Motor neuron (in vitro differentiated cells): ENCODE results near the gene CEP68. TPM values are rescaled to one million over a fixed set of nuclear protein-coding genes. Genes with fewer than 3 reads are reported as not detected.

Experiments used
- ATAC-seq, 8 experiments: fragments of 200-7000 bp; cut with Tn5 transposase; replicated peaks in 6 of 8; 2 replicates each; pipeline ENCODE4 v1.8.0; 2021; ENCODE audit warnings: mild to moderate bottlenecking in 8 of 8, moderate library complexity in 8 of 8
- H3K27ac ChIP-seq, 2 donors: fragments of 250-450 bp; sonication (Bioruptor Pico); 2 replicates each; pipeline ENCODE4 v1.9.0; 2021; ENCODE audit warnings: antibody characterized with exemption in 2 of 2, mild to moderate bottlenecking in 2 of 2, moderate library complexity in 1 of 2
- H3K4me1 ChIP-seq, 2 donors: fragments of 250-450 bp; sonication (Bioruptor Pico); replicated peaks in 1 of 2; 2 replicates each; pipeline ENCODE4 v1.6.1; 2021; ENCODE audit warnings: antibody characterized with exemption in 2 of 2, mild to moderate bottlenecking in 2 of 2, moderate library complexity in 1 of 2
- H3K4me3 ChIP-seq, 5 donors: fragments of 250-450 bp; sonication (Bioruptor Pico); 2 replicates each; pipeline ENCODE4 v1.9.0; 2021; ENCODE audit warnings: antibody characterized with exemption in 5 of 5, mild to moderate bottlenecking in 5 of 5, moderate library complexity in 4 of 5
- WGBS, 10 experiments: fragments of 450-650 bp; shearing (Covaris generic); methylation state at CpG; one replicate each; pipeline ENCODE4 v1.0.0; 2022; 5-methylcytosine and 5-hydroxymethylcytosine counted together
- in situ Hi-C, 9 experiments: fragments of 400-800 bp; cut with MboI; loops; one replicate each; pipeline ENCODE4 v1.15.0; 2021; ENCODE audit warnings: low sequenced_read_pairs in 9 of 9, low pct_unique_long_range_greater_than_20kb in 2 of 9; ENCODE audit not compliant: unreplicated experiment in 9 of 9
- total RNA-seq, 8 experiments: library from RNA; unstranded; fragments of 300-600 nt; gene quantifications; 2 replicates each; pipeline versions ENCODE4 v1.2.3 to v1.2.4, GENCODE V29; 2022

The CEP68 gene
- total RNA-seq, 8 experiments from 2014 or later = 6.6 to 26.1 (median 16.4) TPM

GRCh38 chr2:65085148-65085547 lies 28.9 kb downstream of the CEP68 start:
- in situ Hi-C loops = no loop called here
- Histone ChIP-seq H3K27ac (no peak overlapping the region), H3K4me3 (no peak overlapping the region), H3K4me1 (no peaks in the 10 kb centered on the region)
- ATAC-seq = no peak
- WGBS, 10 experiments = 100% methylated on average over 2 of the region's 3 CpGs; no CpG with 5 or more reads in 9 of the 10 experiments

DNA sequence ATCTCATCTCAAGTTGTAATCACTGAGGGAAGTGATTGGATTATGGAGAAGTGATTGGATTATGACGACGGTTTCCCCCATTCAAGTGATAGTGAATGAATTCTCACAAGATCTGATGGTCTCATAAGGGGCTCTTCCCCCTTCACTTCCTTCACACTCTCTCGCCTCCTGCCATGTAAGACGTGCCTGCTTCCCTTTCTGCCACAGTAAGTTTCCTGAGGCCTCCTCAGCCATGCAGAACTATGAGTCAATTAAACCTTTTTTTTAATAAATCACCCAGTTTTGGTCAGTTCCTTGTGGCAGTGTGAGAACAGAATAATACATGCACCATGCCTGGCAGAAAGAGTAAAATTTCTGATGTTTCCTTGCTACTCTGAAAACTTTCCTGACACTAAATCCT lies 36.6 kb downstream of the CEP68 start:
- in situ Hi-C loops = no loop called here
- Histone ChIP-seq H3K4me3 (no peak overlapping the region), H3K4me1 (no peaks in the 10 kb centered on the region), H3K27ac (no peak overlapping the region)
- ATAC-seq = no peak
- WGBS, 10 experiments = 90 to 100% (median 100%) methylated on average over 1 to 4 of the region's 4 CpGs; no CpG with 5 or more reads in 3 of the 10 experiments

DNA sequence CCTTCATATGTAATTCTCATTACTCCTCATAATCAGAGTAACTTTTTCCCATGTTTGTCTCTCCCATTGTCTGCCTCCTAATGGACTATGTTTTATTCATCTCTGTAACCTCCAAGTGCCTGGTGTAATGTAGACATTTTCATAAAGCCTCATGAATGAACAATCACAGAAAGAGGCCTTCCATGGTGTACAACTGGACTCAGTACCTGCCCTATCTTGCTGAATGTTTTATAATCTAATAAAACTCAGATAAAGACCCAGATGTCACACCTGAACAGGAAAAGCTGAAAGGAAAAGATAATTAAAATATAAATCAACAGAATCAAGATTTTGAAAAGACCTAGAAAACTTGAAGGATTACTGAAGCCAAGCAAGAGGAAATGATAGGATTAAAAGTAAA lies 37.0 kb downstream of the CEP68 start:
- ATAC-seq = no peak
- no peaks in the 10 kb centered on the region for H3K4me1 ChIP-seq
- in situ Hi-C loops = no loop called here
- H3K27ac ChIP-seq = no peak overlapping the region
- H3K4me3 ChIP-seq = no peak overlapping the region

DNA sequence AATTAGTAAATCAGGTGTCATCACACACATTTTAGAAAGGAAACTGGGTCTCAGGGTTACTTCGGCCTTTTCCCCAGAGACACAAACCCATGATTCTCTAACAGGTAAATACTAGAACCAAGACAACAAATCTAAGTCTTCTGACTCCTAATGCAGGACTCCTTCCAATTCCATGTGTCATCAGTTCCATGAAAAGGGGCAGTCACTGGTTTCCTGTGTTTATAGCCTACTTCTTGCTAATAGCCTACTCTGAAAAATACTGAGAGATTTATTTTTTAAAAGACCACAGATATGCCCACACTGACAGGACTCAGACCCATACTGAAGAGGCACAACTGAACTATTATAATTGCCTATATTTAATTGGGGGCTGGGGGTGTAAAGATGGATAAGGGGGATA lies 40.7 kb downstream of the CEP68 start:
- no peaks in the 10 kb centered on the region for H3K4me1 ChIP-seq
- no peak overlapping the region for H3K4me3 ChIP-seq
- in situ Hi-C loops = no loop called here
- ATAC-seq = no peak
- H3K27ac ChIP-seq = no peak overlapping the region
- WGBS, 10 experiments = 89 to 100% (median 100%) methylated on average over 1 of the region's 1 CpG; no CpG with 5 or more reads in 6 of the 10 experiments

DNA sequence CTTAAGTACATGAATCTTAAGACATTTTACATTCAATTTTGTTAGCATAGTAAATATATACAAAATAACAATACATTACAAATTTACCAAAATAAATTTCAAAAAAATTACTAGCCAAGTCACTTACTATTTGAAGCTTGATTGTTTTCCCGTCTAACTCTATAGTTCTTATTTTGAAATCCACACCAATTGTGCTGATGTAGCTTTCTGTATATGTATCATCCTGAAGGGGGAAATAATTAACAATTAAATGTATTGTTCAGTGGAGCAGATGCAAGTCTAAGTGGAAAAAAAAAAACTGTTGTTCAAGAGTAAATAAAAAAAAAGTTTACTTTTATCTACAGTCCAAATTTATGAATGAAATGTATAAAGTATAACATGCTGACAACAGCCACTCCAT lies 41.6 kb downstream of the CEP68 start:
- H3K4me3 ChIP-seq = no peak overlapping the region
- in situ Hi-C loops = no loop called here
- H3K4me1 ChIP-seq = no peaks in the 10 kb centered on the region
- no peak overlapping the region for H3K27ac ChIP-seq
- 29 to 100% (median 88%) methylated on average over 1 of the region's 1 CpG; no CpG with 5 or more reads in 1 of the 10 experiments for WGBS, 10 experiments
- no peak for ATAC-seq

DNA sequence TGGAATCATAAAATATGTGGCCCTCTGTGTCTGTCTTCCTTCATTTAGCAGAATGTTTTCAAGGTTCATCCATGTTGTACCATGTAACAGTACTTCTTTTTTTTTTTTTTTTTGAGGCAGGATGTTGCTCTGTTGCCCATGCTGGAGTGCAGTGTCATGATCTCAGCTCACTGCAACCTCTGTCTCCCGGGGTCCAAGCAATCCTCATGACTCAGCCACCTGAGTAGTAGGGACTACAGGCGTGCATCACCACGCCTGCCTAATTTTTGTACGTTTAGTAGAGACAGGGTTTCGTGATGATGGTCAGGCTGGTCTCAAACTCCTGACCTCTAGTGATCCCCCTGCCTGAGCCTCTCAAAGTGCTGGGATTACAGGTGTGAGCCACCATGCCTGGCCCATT lies 42.5 kb downstream of the CEP68 start:
- in situ Hi-C loops = no loop called here
- peak in 1 of 8 experiments; percentile 57 for ATAC-seq
- Histone ChIP-seq H3K4me1 (no peaks in the 10 kb centered on the region), H3K27ac (no peak overlapping the region), H3K4me3 (no peak overlapping the region)
- 90 to 100% (median 91%) methylated on average over 2 of the region's 5 CpGs; no CpG with 5 or more reads in 6 of the 10 experiments for WGBS, 10 experiments

- H3K4me1 ChIP-seq = no peaks in the 10 kb centered on the region
- no peak overlapping the region for H3K27ac ChIP-seq
- ATAC-seq = no peak
- WGBS, 10 experiments = 85 to 100% (median 95%) methylated on average over 1 to 3 of the region's 3 CpGs
- no peak overlapping the region for H3K4me3 ChIP-seq
- in situ Hi-C loops = no loop called here
These were observed 44.9 kb downstream of the CEP68 start for GRCh38 chr2:65101071-65101470.

GRCh38 chr2:65103013-65103715 lies 46.9 kb downstream of the CEP68 start:
- no peak overlapping the region for H3K4me3 ChIP-seq
- peak in 1 of 8 experiments; percentile 70 for ATAC-seq
- 39 to 100% (median 94%) methylated on average over 1 to 6 of the region's 6 CpGs for WGBS, 10 experiments
- in situ Hi-C loops = no loop called here
- no peaks in the 10 kb centered on the region for H3K4me1 ChIP-seq
- H3K27ac ChIP-seq = no peak overlapping the region

GRCh38 chr2:65107530-65107929 lies 51.3 kb downstream of the CEP68 start:
- no peak for ATAC-seq
- WGBS, 10 experiments = 75 to 100% (median 97%) methylated on average over 1 to 5 of the region's 5 CpGs; no CpG with 5 or more reads in 4 of the 10 experiments
- H3K4me1 ChIP-seq = no peaks in the 10 kb centered on the region
- in situ Hi-C loops = no loop called here
- no peak overlapping the region for H3K27ac ChIP-seq
- H3K4me3 ChIP-seq = no peak overlapping the region

GRCh38 chr2:65108780-65109179 lies 52.6 kb downstream of the CEP68 start:
- in situ Hi-C loops = no loop called here
- no peak overlapping the region for H3K4me3 ChIP-seq
- no peaks in the 10 kb centered on the region for H3K4me1 ChIP-seq
- ATAC-seq = no peak
- no peak overlapping the region for H3K27ac ChIP-seq
- WGBS, 10 experiments = 80 to 100% (median 94%) methylated on average over 3 to 6 of the region's 6 CpGs

DNA sequence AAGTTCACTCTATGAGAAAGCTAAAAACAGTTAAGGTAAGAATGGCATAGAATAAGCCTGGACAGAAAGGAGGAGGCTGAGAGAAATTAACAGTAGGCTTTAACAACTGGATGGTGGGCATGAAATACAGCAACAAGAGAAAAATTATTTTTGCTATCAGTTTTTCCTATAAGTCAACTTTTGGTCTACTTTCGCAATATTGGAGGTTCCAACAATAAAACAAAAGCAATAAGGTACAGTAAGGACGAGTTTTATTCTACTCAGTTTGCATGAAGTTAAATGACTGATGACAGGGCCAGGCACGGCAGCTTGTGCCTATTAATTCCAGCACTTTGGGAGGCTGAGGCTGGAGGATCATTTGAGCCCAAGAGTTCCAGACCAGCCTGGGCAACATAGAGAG lies 56.4 kb downstream of the CEP68 start:
- in situ Hi-C loops = no loop called here
- H3K4me3 ChIP-seq = no peak overlapping the region
- no peak overlapping the region for H3K27ac ChIP-seq
- WGBS, 10 experiments = 46 to 100% (median 63%) methylated on average over 1 to 3 of the region's 3 CpGs; no CpG with 5 or more reads in 1 of the 10 experiments
- no peaks in the 10 kb centered on the region for H3K4me1 ChIP-seq
- no peak for ATAC-seq

DNA sequence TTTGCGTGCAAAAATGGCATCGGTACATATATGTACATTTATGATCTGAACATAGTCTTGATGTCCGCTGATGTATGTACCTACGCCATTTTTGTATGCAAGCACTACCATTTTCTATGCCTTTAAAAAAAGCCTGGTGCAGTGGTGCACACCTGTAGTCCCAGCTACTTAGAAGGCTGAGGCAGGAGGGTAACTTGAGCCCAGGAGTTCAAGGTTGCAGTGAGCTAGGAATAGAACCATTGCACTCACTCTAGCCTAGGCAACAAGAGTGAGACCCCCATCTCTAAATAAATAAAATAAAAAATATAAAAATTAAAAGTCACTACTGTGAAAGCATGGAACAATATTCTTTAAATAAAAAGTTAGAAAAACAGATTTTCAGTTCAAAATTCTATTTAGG lies 57.0 kb downstream of the CEP68 start:
- H3K4me3 ChIP-seq = no peak overlapping the region
- in situ Hi-C loops = no loop called here
- 83 to 100% (median 100%) methylated on average over 1 to 4 of the region's 4 CpGs; no CpG with 5 or more reads in 2 of the 10 experiments for WGBS, 10 experiments
- no peaks in the 10 kb centered on the region for H3K4me1 ChIP-seq
- no peak overlapping the region for H3K27ac ChIP-seq
- no peak for ATAC-seq

GRCh38 chr2:65113816-65114215 lies 57.6 kb downstream of the CEP68 start:
- no peak overlapping the region for H3K27ac ChIP-seq
- ATAC-seq = no peak
- WGBS, 10 experiments = 67 to 100% (median 83%) methylated on average over 2 of the region's 2 CpGs; no CpG with 5 or more reads in 1 of the 10 experiments
- in situ Hi-C loops = no loop called here
- no peaks in the 10 kb centered on the region for H3K4me1 ChIP-seq
- H3K4me3 ChIP-seq = no peak overlapping the region

- no peak overlapping the region for H3K4me3 ChIP-seq
- ATAC-seq = no peak
- in situ Hi-C loops = no loop called here
- H3K4me1 ChIP-seq = no peaks in the 10 kb centered on the region
- no peak overlapping the region for H3K27ac ChIP-seq
These were observed 58.7 kb downstream of the CEP68 start for GRCh38 chr2:65114921-65115320.
